Peyer's patch (tissue), 4 donors: ENCODE results near the gene MPL.

Experiments
- CTCF ChIP-seq, 6 experiments: fragments of 450-650 bp in 4 of 6; fragments of 200-600 bp in 2 of 6; sonication (generic) in 1 of 6; IDR thresholded peaks; one replicate each; pipeline ENCODE4 v1.5.1; 2017 to 2019; ENCODE audit warnings: antibody characterized with exemption in 6 of 6, mild to moderate bottlenecking in 3 of 6, moderate library complexity in 1 of 6
- POLR2A ChIP-seq, 2 donors: fragments of 450-650 bp; IDR thresholded peaks; one replicate each; pipeline ENCODE4 v1.5.1; 2017; ENCODE audit warnings: antibody characterized with exemption in 2 of 2, mild to moderate bottlenecking in 2 of 2, moderate library complexity in 2 of 2

- TF ChIP-seq POLR2A (IDR thresholded peaks at IDR 0.05) (no peak), CTCF (IDR thresholded peaks at IDR 0.05) (no peak)
These were observed 14.7 kb downstream of the MPL start for GRCh38 chr1:43352351-43352705.
